ENCODE data around the gene SCAPER. TPM values are rescaled to one million over a fixed set of nuclear protein-coding genes. Genes with fewer than 3 reads are reported as not detected.

The SCAPER gene
- total and polyA plus RNA-seq, 10 of the 15 experiments (the other 5 are each of a cell fraction or from before 2014, with no cell fraction given), result 1.0 to 7.7 (median 3.9) TPM

GRCh38 chr15:76337059-76337695 lies 568.0 kb downstream of the SCAPER start (continued):
- TF ChIP-seq CUX1 (IDR thresholded peaks at IDR 0.05; ENCODE audit: insufficient replicate concordance, low read depth, low read length), result no peak
- no peak for TF ChIP-seq ATF7 (IDR thresholded peaks at IDR 0.05; ENCODE audit: low read depth)

- peak within 1 kb of the TSS; percentile 51 for H3K27ac ChIP-seq (ENCODE audit: control insufficient read depth, insufficient read depth)
- intact Hi-C loops (cut with micrococcal nuclease; ENCODE audit: unreplicated experiment), result loop anchor here (5.0 kb wide), 1 partner anchor 144 kb away; no protein-coding TSS in a partner anchor
- peaks cover 11 to 22% of the 10 kb centered on the region in 2 experiments for H3K27me3 ChIP-seq (replicated peaks in 1 of 2; ENCODE audit: control insufficient read depth in 2 of 2, insufficient read depth in 2 of 2, low read length in 1 of 2)
- TF ChIP-seq SREBF2 (IDR thresholded peaks at IDR 0.05; ENCODE audit: low read length) (no peak), SMAD5 (IDR thresholded peaks at IDR 0.05; ENCODE audit: low read depth) (no peak), CREM (IDR thresholded peaks at IDR 0.05; ENCODE audit: low read depth) (peak; percentile 65; the same call in 1 of the 2 replicates), GATAD2B (conservative IDR thresholded peaks at IDR 0.05; ENCODE audit: low read depth) (no peak), POLR2AphosphoS5 (IDR thresholded peaks at IDR 0.05; ENCODE audit: low read length) (peak; percentile 50; the same call in 1 of the 2 replicates), CBX5 (IDR thresholded peaks at IDR 0.05; ENCODE audit: low read depth) (no peak), SMC3 (IDR thresholded peaks at IDR 0.05; ENCODE audit: borderline replicate concordance, low read length) (no peak), TAF1 (IDR thresholded peaks at IDR 0.05; ENCODE audit: borderline replicate concordance, low read depth, low read length) (peak; percentile 26; the same call in 1 of the 2 replicates), JUNB (IDR thresholded peaks at IDR 0.05) (no peak), SRF (IDR thresholded peaks at IDR 0.05; ENCODE audit: low read depth in 2 of 2, low read length in 2 of 2) (no peak), IRF3 (IDR thresholded peaks at IDR 0.05) (no peak), RCOR1 (conservative IDR thresholded peaks at IDR 0.05; ENCODE audit: low read depth, low read length) (no peak), NFIC (IDR thresholded peaks at IDR 0.05; ENCODE audit: low read depth, low read length) (no peak)
Measured at GRCh38 chr15:76336254-76337058, 568.7 kb downstream of the SCAPER start, which contains the start of gene ISL2. Gene ISL2 (plus strand): TSS chr15:76336773. CDS start chr15:76336884, 111 bp downstream.

More at GRCh38 chr15:76336254-76337058, 568.7 kb downstream of the SCAPER start, which contains the start of gene ISL2:
- peak within 1 kb of the TSS; percentile 96 for H3K4me2 ChIP-seq (ENCODE audit: control insufficient read depth, insufficient read depth)
- ChIA-PET POLR2A (interaction anchor here (0.7 kb wide), 1 partner anchor 10 kb away, joined by 3 read pairs; no protein-coding TSS in a partner anchor), SMC1A (ENCODE audit: uncharacterized antibody, unreplicated experiment) (interaction anchor here (0.6 to 1.0 kb wide), 2 partner anchors 8 to 1639 kb away, joined by 3 read pairs; no protein-coding TSS in a partner anchor), RAD21 (ENCODE audit: unreplicated experiment) (interaction anchor here (0.5 to 1.0 kb wide), 5 partner anchors 8 to 637 kb away, joined by 3 read pairs; no protein-coding TSS in a partner anchor), CTCF (interaction anchor here (0.7 to 1.0 kb wide), 3 partner anchors 8 to 17 kb away, joined by 3 read pairs; no protein-coding TSS in a partner anchor)
- H3K4me3 ChIP-seq, result peak within 1 kb of the TSS; percentile 62
- in situ Hi-C loops (cut with MboI), result no loop called here
- peak; percentile 61 for DNase-seq (ENCODE audit: low read depth, low spot score)
- no TSS peak for BruUV-seq (replicated peaks)
- no peaks in the 10 kb centered on the region; the same call in 1 of the 2 replicates for H3K79me2 ChIP-seq (ENCODE audit: control insufficient read depth, insufficient read depth, low read length)
- peaks cover 25% of the 10 kb centered on the region for H3K4me1 ChIP-seq (ENCODE audit: control insufficient read depth, insufficient read depth, low read length)
- H3K9me3 ChIP-seq (replicated peaks; ENCODE audit: control insufficient read depth, insufficient read depth, low read length), result no peaks in the 10 kb centered on the region; the same call in 1 of the 3 replicates
- H3K36me3 ChIP-seq (ENCODE audit: control insufficient read depth in 2 of 2, insufficient read depth in 2 of 2, low read length in 1 of 2), result no peaks in the 10 kb centered on the region
- peak within 1 kb of the TSS; percentile 59 for H2AFZ ChIP-seq (ENCODE audit: control insufficient read depth, low read depth, low read length)
- 1% methylated on average over 39 of the region's 40 CpGs for WGBS (ENCODE audit: insufficient coverage, insufficient replicate concordance, low lambda C conversion rate, missing lambda C conversion rate)
- H4K20me1 ChIP-seq (ENCODE audit: control insufficient read depth, insufficient read depth), result no peaks in the 10 kb centered on the region
- no peak for FAIRE-seq
- H3K9ac ChIP-seq (ENCODE audit: control insufficient read depth, insufficient read depth, low read length), result peak within 1 kb of the TSS; percentile 73
- ATAC-seq, result peak; percentile 30

Measured in GM12878 (cell line).